Uterus (tissue), 2 donors: Measurements from ENCODE around the gene TTC32.

Experiments used
- CTCF ChIP-seq, 4 experiments: fragments of 200-600 bp in 2 of 4; fragments of 450-650 bp in 2 of 4; sonication (generic) in 2 of 4; IDR thresholded peaks; one replicate each; pipeline ENCODE4 v1.5.1; 2016 to 2019; ENCODE audit warnings: antibody characterized with exemption in 4 of 4, mild to moderate bottlenecking in 2 of 4, moderate library complexity in 1 of 4
- POLR2A ChIP-seq, 2 donors: fragments of 450-650 bp; IDR thresholded peaks; one replicate each; pipeline ENCODE4 v1.6.1; 2016; ENCODE audit warnings: antibody characterized with exemption in 2 of 2, mild to moderate bottlenecking in 1 of 2, moderate library complexity in 1 of 2

- TF ChIP-seq CTCF (IDR thresholded peaks at IDR 0.05) (no peak), POLR2A (IDR thresholded peaks at IDR 0.05) (no peak)
Observed at GRCh38 chr2:19875280-19875679, 26.5 kb downstream of the TTC32 start.
